Nephron (organoid): ENCODE data around the gene GPR176.

Source experiments
- H3K27ac Mint-ChIP-seq, 3 experiments: 2 replicates each; pipeline ENCODE4 v1.8.0; 2020; ENCODE audit warnings: mixed read lengths in 3 of 3, mild to moderate bottlenecking in 2 of 3, moderate library complexity in 1 of 3
- H3K27me3 Mint-ChIP-seq: 2 replicates; pipeline ENCODE4 v1.8.0; 2021; ENCODE audit warnings: low read depth, mild to moderate bottlenecking, moderate library complexity, mixed read lengths
- H3K36me3 Mint-ChIP-seq: 2 replicates; pipeline ENCODE4 v1.8.0; 2020; ENCODE audit warnings: low read depth, mixed read lengths
- H3K4me1 Mint-ChIP-seq: 2 replicates; pipeline ENCODE4 v1.8.0; 2020; ENCODE audit warnings: mixed read lengths
- H3K4me3 Mint-ChIP-seq, 3 experiments: 2 replicates each; pipeline ENCODE4 v1.8.0; 2020; ENCODE audit warnings: mild to moderate bottlenecking in 3 of 3, mixed read lengths in 3 of 3, moderate library complexity in 2 of 3
- H3K9me3 Mint-ChIP-seq: 2 replicates; pipeline ENCODE4 v1.8.0; 2020; ENCODE audit warnings: mixed read lengths
- CTCF ChIP-seq, 3 experiments: fragments of 200-600 bp; sonication (generic); IDR thresholded peaks; one replicate each; pipeline ENCODE4 v1.5.0; 2021; ENCODE audit warnings: antibody characterized with exemption in 3 of 3; ENCODE audit not compliant: unreplicated experiment in 3 of 3

GPR176 gene, protein sequence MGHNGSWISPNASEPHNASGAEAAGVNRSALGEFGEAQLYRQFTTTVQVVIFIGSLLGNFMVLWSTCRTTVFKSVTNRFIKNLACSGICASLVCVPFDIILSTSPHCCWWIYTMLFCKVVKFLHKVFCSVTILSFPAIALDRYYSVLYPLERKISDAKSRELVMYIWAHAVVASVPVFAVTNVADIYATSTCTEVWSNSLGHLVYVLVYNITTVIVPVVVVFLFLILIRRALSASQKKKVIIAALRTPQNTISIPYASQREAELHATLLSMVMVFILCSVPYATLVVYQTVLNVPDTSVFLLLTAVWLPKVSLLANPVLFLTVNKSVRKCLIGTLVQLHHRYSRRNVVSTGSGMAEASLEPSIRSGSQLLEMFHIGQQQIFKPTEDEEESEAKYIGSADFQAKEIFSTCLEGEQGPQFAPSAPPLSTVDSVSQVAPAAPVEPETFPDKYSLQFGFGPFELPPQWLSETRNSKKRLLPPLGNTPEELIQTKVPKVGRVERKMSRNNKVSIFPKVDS

GRCh38 chr15:39919748-39920509 lies at the start of gene GPR176:
Gene GPR176 (minus strand): TSS chr15:39920266. CDS start chr15:39920026, 240 bp downstream.
- Mint-ChIP-seq H3K27ac (peak within 1 kb of the TSS; percentile 81 to 96 (median 83)), H3K9me3 (peaks cover 5% of the 10 kb centered on the region), H3K27me3 (peaks cover 34% of the 10 kb centered on the region), H3K4me1 (peaks cover 22% of the 10 kb centered on the region), H3K4me3 (peak within 1 kb of the TSS; percentile 89 to 91 (median 90)), H3K36me3 (no peaks in the 10 kb centered on the region)
- no peak for TF ChIP-seq CTCF (IDR thresholded peaks at IDR 0.05; ENCODE audit: unreplicated experiment in 3 of 3)

DNA sequence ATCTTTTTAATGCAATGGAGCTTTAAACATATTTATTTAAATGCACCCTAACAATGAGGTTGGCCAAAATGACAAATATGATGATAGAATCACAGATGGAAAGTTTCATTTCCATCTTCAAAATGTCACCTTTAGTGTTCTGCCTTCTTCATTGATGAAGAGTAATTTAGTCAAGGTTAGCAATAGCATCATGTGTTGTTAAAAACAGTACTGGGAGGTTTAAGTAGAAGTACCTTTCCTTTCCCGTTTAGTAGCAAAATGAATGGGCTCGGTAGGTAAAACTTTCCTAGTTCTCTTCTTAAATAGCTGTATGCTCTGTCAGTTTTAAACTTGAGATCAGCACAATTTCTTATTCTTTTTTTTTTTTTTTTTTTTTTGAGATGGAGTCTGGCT lies 48.9 kb upstream of the GPR176 start:
- H3K36me3 Mint-ChIP-seq: peaks cover 63% of the 10 kb centered on the region
- no peak overlapping the region for H3K4me3 Mint-ChIP-seq
- no peak for TF ChIP-seq CTCF (IDR thresholded peaks at IDR 0.05; ENCODE audit: unreplicated experiment in 3 of 3)
- H3K27ac Mint-ChIP-seq: no peak overlapping the region
- H3K9me3 Mint-ChIP-seq: no peaks in the 10 kb centered on the region
- peaks cover 4% of the 10 kb centered on the region for H3K4me1 Mint-ChIP-seq
- no peaks in the 10 kb centered on the region for H3K27me3 Mint-ChIP-seq

DNA sequence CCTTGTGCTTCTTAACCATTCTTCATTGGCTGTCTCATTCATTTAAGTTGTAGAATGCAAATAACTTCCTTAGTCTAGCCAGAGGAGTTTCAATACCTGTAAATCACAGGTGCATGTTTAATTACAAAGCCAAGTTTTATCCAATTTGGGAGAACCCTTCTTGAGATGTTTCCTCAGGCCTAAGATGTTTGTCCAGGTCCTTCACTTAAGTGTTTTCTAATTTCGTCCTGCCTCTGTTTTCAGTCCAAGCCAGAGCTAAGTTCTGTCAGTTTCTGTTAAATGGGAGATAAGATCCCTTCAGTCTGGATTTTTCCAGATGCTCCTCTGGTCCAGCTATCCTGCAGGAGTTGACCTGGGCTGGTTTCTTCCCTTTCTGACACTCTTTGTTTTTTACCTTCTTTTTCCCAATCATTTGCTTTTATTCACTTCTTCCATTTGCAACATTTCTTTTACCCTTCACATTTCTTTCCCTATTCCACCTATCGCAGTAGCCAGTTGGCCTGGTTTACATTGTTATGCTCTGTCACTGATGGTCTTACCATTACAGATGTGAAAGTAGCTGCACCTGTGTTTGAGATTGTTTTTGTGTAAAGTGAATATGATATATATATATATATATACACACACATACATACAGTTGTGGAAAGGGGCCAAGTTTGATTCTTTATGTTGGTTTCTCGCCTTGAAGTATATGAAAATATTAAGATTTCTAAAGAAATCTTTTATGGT lies 48.4 kb upstream of the GPR176 start:
- Mint-ChIP-seq H3K4me3 (no peak overlapping the region), H3K27me3 (no peaks in the 10 kb centered on the region), H3K36me3 (peaks cover 61% of the 10 kb centered on the region), H3K4me1 (peaks cover 4% of the 10 kb centered on the region), H3K9me3 (no peaks in the 10 kb centered on the region), H3K27ac (no peak overlapping the region)
- TF ChIP-seq CTCF (IDR thresholded peaks at IDR 0.05; ENCODE audit: unreplicated experiment in 3 of 3): no peak

DNA sequence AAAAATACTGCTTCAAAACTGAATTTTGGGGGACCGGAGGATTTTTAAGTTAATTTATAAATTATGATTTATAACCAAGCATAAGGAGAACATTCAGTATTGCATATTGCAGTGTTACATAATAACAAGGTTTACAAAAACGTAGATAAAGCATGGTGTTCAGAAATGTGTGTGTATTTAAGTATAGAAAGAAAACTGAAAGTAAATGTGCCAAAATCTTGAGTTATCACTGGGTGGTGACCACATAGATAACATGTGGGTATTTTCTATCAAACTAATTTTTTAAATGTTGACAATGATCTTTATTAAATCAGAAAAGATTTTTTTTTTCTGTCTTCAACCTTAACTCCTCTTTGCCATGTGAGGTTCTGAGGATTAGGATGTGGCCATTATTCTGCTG lies 46.5 kb upstream of the GPR176 start:
- Mint-ChIP-seq H3K9me3 (no peaks in the 10 kb centered on the region), H3K36me3 (peaks cover 62% of the 10 kb centered on the region), H3K4me3 (no peak overlapping the region), H3K27ac (no peak overlapping the region), H3K27me3 (no peaks in the 10 kb centered on the region), H3K4me1 (peaks cover 4% of the 10 kb centered on the region)
- no peak for TF ChIP-seq CTCF (IDR thresholded peaks at IDR 0.05; ENCODE audit: unreplicated experiment in 3 of 3)

- H3K36me3 Mint-ChIP-seq: peaks cover 47% of the 10 kb centered on the region
- no peak overlapping the region for H3K4me3 Mint-ChIP-seq
- H3K27me3 Mint-ChIP-seq: no peaks in the 10 kb centered on the region
- H3K27ac Mint-ChIP-seq: no peak overlapping the region
- TF ChIP-seq CTCF (IDR thresholded peaks at IDR 0.05; ENCODE audit: unreplicated experiment in 3 of 3): no peak
- H3K9me3 Mint-ChIP-seq: no peaks in the 10 kb centered on the region
- no peaks in the 10 kb centered on the region for H3K4me1 Mint-ChIP-seq
Observed at GRCh38 chr15:39963786-39964185, 43.7 kb upstream of the GPR176 start.
